ENCODE measurements around the gene KCNQ1.

Gene KCNQ1

GRCh38 chr11:2754008-2754407, 309.2 kb downstream of the KCNQ1 start (continued):
- TF ChIP-seq POU6F1 (CRISPR knock-in tag; IDR thresholded peaks at IDR 0.05; ENCODE audit: borderline replicate concordance, low read depth): no peak
- TF ChIP-seq CREB5 (CRISPR knock-in tag; IDR thresholded peaks at IDR 0.05; ENCODE audit: low read depth): no peak
- no peak for TF ChIP-seq ARNTL (CRISPR knock-in tag; IDR thresholded peaks at IDR 0.05; ENCODE audit: borderline replicate concordance, low read depth)

GRCh38 chr11:2755071-2755470, 310.3 kb downstream of the KCNQ1 start:
- no peak for ATAC-seq
- TF ChIP-seq ZNF565 (CRISPR knock-in tag; conservative IDR thresholded peaks at IDR 0.05; ENCODE audit: low read depth): no peak

GRCh38 chr11:2758751-2759150, 313.9 kb downstream of the KCNQ1 start:
- TF ChIP-seq ZFP3 (CRISPR knock-in tag; IDR thresholded peaks at IDR 0.05) (no peak), ESRRG (CRISPR knock-in tag; IDR thresholded peaks at IDR 0.05) (no peak), ZNF565 (CRISPR knock-in tag; conservative IDR thresholded peaks at IDR 0.05; ENCODE audit: low read depth) (no peak), CSDC2 (CRISPR knock-in tag; IDR thresholded peaks at IDR 0.05) (no peak), TOX (CRISPR knock-in tag; IDR thresholded peaks at IDR 0.05; ENCODE audit: borderline replicate concordance) (no peak), BACH2 (CRISPR knock-in tag; IDR thresholded peaks at IDR 0.05; ENCODE audit: borderline replicate concordance) (no peak), TSHZ2 (CRISPR knock-in tag; IDR thresholded peaks at IDR 0.05) (no peak)
- ATAC-seq: no peak

- TF ChIP-seq TSHZ2 (CRISPR knock-in tag; IDR thresholded peaks at IDR 0.05) (no peak), SNAI2 (CRISPR knock-in tag; IDR thresholded peaks at IDR 0.05) (no peak), ZFP3 (CRISPR knock-in tag; IDR thresholded peaks at IDR 0.05) (no peak), RARB (CRISPR knock-in tag; IDR thresholded peaks at IDR 0.05) (no peak), TOX (CRISPR knock-in tag; IDR thresholded peaks at IDR 0.05; ENCODE audit: borderline replicate concordance) (no peak), PATZ1 (CRISPR knock-in tag; IDR thresholded peaks at IDR 0.05; ENCODE audit: borderline replicate concordance) (no peak), CSDC2 (CRISPR knock-in tag; IDR thresholded peaks at IDR 0.05) (no peak), ZNF70 (CRISPR knock-in tag; IDR thresholded peaks at IDR 0.05) (no peak), ZC3H10 (CRISPR knock-in tag; IDR thresholded peaks at IDR 0.05) (no peak), OSR1 (CRISPR knock-in tag; IDR thresholded peaks at IDR 0.05) (no peak), ISL1 (CRISPR knock-in tag; IDR thresholded peaks at IDR 0.05) (no peak), ZFP30 (CRISPR knock-in tag; IDR thresholded peaks at IDR 0.05) (no peak)
- no peak for ATAC-seq
Observed at GRCh38 chr11:2759228-2760195, 314.7 kb downstream of the KCNQ1 start.

Measured in SK-N-SH treated with all-trans-retinoic acid at 6 μM for 48 hours (cell line).